Smooth muscle cell of the brain vasculature (primary cell): ENCODE measurements around the gene METTL16.
"Not testable (repeated sequence)": the region's sequence is repeated elsewhere in the genome, so short reads cannot be mapped to it uniquely, and the experiment has no call there.

Source experiments
- DNase-seq: peaks from one replicate; pipeline ENCODE4 v3.0.0-alpha.2; 2012; ENCODE audit warnings: low read depth, low spot score

METTL16 gene

DNA sequence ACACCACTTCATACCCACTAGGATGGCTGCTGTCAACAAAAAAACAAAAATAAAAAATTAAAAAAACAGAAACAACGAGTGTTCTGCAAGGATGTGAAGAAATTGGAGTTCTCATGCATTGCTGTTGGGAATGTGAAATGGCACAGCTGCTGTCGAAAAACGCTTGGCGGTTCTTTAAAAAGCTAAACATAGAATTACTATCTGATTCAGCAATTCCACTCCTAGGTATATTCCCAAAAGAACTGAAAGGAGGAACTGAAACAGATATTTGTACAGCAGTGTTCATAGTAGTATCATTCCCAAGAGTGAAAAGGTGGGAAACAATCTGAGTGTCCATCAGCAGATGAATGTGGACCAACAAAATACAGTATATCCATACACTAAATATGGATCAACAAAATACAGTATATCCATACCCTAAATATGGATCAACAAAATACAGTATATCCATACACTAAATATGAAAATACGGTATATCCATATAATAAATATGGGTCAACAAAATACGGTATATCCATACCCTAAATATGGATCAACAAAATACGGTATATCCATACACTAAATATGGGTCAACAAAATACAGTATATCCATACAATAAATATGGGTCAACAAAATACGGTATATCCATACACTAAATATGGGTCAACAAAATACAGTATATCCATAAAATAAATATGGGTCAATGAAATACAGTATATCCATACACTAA is 8.7 kb downstream of the METTL16 start:
- no peak for DNase-seq

- no peak for DNase-seq
These were observed 11.2 kb downstream of the METTL16 start for GRCh38 chr17:2500446-2500845.

DNA sequence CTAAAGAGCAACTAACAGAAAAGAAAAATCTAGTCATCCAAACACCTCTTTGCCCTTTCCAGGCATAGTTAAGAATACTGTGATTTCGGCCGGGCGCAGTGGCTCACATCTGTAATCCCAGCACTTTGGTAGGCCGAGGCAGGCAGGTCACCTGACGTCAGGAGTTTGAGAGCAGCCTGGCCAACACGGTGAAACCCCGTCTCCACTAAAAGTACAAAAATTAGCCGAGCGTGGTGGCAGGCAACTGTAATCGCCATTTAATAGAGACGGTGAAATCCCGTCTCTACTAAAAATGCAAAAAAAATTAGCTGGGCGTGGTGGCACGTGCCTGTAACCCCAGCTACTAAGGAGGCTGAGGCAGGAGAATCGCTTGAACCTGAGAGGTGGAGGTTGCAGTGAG is 22.4 kb downstream of the METTL16 start:
- not testable (repeated sequence) for DNase-seq

DNA sequence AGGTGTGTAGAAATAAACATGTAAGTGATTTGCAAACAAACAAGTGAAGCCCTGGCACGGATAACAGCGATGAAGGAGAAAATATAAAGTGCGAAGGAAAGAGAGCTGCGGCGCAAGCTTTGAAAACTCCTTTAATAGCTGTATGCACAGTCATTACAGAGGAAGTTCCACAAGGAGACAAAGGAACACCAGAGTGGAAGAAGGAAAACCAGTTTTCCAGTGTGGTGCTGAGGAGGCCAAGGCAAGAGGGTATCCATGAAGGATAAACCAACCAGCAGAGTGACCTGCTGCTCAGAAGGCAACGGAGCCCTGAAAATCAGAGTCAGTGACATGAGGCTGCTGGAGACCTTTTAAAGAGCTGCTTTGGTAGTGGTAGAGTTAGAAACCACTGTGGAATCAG is 24.4 kb downstream of the METTL16 start:
- no peak for DNase-seq

DNA sequence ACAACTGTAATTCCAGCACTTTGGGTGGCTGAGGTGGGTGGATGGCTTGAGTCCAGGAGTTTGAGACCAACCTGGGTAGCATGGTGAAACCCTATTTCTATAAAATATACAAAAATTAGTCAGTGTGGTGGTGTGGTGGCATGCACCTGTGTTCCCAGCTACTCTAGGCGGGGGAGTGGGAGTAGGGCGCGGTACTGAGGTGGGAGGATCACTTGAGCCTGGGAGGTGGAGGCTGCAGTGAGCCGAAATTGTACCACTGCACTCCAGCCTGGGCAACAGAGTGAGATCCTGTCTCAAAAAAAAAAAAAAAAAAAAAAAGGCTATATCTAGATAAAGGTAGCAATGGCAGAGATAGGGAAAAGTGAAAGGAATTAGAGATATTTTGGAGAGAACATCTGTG is 25.0 kb downstream of the METTL16 start:
- DNase-seq: not testable (repeated sequence)

- DNase-seq: no peak
These were observed 25.7 kb downstream of the METTL16 start for GRCh38 chr17:2485970-2486369.

- DNase-seq: no peak
These were observed 26.1 kb downstream of the METTL16 start for GRCh38 chr17:2485543-2485942.

DNA sequence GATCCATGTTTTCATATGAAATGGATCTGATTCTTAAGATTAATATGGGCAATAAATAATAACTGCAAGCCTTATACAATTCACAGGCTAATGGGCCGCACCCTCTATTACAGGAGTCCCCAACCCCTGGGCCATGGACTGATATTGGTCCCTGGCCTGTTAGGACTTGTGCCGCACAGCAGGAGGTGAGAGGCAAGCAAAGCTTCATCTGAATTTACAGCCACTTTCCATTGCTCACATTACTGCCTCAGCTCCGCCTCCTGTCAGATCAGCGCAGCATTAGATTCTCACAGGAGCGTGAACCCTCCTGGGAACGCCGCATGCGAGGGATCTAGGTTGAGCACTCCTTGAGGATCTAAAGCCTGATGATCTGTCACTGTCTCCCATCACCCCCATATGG is 26.8 kb downstream of the METTL16 start:
- no peak for DNase-seq

GRCh38 chr17:2483084-2483483 is 28.6 kb downstream of the METTL16 start:
- no peak for DNase-seq

DNA sequence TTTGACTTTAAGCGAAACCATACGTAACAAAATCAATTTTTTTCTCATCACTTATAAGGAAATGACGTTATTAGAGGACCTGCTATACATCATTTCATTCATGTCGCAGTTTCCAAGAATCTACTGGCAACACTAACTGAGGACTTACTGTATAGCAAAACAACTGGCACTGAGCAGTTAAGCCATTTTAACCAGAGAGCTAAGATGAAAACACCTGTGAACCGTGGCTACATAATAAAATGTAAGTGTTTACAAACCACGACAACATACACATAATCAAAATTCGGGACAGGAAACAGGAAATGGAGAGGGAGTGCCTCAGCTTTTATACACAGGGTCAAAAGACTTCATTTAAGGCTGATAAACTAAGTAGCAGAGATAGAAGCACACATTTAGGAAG is 29.5 kb downstream of the METTL16 start:
- DNase-seq: no peak

GRCh38 chr17:2481760-2482159 is 29.9 kb downstream of the METTL16 start:
- no peak for DNase-seq

GRCh38 chr17:2478458-2478857 is 33.2 kb downstream of the METTL16 start:
- DNase-seq: no peak

DNA sequence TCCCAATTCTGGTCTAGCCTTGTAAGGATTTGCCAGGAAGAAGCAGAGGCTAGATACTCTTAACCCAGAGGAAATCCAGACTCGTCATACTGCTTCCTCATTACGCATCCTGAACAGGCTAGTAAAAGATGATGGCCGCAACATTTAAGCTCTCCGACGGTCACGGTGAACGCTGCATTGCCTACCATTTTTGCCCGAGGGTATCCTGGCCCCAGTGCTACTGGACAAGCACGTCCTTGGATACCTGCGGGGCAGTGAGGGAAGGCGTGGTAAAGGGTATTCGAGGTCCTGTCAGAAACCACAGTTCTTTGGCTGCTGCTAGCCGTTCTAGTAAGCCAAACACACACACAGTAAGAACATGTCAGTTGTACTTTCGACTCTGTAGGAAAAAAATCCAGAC is 36.6 kb downstream of the METTL16 start:
- DNase-seq: no peak

GRCh38 chr17:2474371-2474770 is 37.3 kb downstream of the METTL16 start:
- no peak for DNase-seq

DNA sequence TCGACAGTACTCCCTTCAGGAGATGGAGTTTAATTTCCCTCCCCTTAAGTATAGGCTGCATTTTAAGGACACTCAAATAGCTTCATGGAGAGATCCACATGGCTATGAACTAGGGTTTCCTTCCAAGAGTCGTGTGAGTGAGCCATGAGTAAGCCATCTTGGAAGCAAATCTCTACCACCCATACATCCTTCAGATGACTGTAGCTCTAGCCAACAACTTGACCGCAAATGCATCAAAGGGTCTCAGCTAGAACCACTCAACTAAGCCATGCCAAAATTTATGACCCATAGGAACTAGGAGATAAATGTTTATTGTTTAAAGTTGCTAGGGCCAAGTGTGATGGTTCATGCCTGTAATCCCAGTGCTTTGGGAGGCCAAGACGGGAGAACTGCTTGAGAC is 43.4 kb downstream of the METTL16 start:
- no peak for DNase-seq

GRCh38 chr17:2466931-2467330 is 44.8 kb downstream of the METTL16 start:
- no peak for DNase-seq

GRCh38 chr17:2462481-2462880 is 49.2 kb downstream of the METTL16 start:
- no peak for DNase-seq

GRCh38 chr17:2459917-2460271 is 51.8 kb downstream of the METTL16 start:
- no peak for DNase-seq

DNA sequence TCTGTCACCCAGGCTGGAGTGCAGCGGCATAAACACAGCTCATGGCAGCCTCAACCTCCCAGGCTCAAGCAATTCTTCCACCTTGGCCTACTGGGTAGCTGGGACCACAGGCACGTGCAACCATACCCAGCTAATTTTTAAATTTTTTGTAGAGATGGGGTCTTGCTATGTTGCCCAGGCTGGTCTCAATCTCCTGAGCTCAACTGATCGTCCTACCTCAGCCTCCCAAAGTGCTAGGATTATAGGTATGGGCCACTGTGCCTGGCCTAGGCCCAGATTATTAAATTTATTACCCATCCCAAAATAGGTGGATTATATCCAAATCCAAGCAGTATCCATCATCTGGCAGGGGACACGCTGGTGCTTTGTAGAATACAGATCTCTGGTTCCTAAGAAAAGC is 53.8 kb downstream of the METTL16 start:
- no peak for DNase-seq

GRCh38 chr17:2456475-2456874 is 55.2 kb downstream of the METTL16 start:
- no peak for DNase-seq

DNA sequence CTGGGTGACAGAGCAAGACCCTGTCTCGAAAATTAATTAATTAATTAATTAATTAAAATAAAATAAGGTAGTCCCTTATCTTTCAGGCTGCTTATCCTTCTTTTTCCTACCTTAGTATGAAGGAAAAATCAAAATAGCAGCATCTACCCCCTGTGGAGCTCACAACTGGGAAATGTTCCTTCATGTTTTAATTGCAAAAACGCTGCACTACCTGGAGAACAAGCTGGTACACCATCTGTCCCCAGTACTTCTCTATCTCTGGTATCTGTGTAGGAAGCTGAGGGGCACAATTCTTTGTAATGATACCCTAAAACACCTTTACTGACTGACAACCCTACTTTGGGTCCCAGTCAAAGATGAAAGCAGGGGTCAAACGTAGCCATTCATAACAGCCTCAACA is 55.7 kb downstream of the METTL16 start:
- DNase-seq: no peak

GRCh38 chr17:2453866-2454265 is 57.8 kb downstream of the METTL16 start:
- no peak for DNase-seq

DNA sequence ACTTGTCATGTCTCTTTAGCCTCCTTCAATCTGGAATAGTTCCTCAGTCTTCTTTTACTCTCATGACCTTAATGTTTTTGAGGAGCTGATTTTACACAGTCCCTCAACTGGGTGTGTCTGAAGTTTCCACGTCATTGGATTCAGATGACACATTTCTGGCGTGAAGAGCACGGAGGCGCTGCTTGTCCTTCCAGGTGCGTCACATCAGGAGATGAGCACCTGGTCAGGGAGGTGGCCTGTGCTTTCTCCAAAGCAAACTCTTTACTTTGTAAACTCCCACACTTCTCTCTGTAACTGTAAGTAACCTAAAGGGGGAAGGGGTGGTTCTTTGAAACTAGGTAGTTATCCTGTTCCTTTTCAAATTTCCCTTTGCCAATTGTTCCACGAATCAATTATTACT is 58.4 kb downstream of the METTL16 start:
- DNase-seq: no peak

GRCh38 chr17:2452216-2452750 is 59.4 kb downstream of the METTL16 start:
- no peak for DNase-seq
